Putamen (tissue), 1 donor: Measurements from ENCODE around the gene RFLNA.
"Not testable (repeated sequence)": the region's sequence is repeated elsewhere in the genome, so short reads cannot be mapped to it uniquely, and the experiment has no call there.

Experiments
- DNase-seq: peaks from one replicate; pipeline ENCODE4 v3.0.0-alpha.2; 2016; ENCODE audit warnings: low spot score

The RFLNA gene

DNA sequence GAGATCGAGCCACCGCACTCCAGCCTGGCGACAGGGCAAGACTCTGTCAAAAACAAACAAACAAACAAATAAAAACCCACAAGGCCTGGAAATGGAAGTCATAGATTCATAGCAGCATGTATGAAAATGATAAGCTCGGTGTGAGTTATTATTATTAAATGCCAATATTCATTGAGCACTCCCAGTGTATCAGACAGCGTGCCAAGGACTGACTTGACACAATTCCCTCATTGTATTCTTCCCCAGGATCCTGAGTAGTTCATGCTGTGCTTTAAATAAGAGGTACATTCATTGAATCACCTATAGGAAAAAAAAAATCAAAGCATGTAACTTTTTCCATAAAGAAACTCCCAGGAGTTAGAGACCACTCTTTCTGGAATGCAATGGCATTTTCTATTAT is 12.6 kb upstream of the RFLNA start:
- no peak for DNase-seq

DNA sequence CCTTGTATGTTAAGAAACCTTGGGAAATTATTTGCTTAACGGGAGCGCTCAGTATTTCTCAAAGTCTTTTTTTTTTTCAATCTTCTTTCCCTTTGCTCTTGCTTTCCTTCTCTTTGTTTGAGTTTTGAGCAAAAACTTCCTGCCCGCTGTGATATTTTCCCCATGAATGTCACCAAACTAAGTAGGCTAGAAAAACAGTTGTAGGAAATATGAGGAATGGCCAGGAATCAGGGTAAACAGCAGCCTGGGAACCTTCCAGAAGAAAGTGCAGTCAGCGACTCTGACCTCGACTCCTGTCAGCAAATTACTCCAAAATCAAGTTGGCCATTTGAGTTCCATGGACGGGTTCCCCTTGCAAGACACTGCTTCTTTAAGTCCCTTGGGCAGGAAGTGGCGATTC is 11.6 kb upstream of the RFLNA start:
- DNase-seq: no peak

DNA sequence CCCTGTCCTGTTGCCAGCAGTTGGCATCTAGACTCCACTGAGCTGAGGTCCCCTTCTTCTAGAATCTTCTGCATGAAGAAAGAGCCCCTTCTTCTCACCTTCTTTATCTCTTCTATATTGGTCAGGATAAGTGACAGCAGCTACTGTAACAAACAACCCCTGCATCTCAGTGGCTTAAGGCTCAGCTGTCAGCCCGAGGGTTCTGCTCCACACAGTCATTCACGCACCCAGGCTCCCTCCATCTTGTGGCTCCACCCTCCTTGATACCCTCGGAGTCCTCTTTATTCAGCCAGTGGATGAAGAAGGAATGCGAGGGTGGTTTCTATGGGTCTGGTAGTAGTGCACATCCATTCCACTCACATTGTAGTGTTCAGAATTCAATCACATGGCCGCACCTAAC is 10.5 kb upstream of the RFLNA start:
- DNase-seq: no peak

DNA sequence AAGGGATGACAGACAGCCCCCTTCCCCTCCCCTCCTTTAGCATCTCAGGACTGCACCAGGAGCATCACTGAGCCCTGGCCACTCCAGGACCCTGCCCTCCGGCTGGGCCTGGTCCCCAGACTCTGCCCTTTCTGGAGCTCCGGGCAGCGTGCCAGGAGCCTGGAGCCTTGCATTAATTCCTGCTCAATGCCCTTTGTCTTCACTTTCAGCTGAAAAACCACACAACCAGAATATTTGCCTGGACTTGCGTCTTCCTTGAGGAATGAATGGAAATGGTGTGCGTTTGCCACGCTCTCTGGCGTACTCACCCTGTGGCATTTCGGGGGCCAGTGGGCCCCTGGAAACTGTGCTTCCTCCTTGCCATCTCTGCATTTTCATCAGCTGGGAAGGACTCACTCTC is 8.5 kb upstream of the RFLNA start:
- no peak for DNase-seq

DNA sequence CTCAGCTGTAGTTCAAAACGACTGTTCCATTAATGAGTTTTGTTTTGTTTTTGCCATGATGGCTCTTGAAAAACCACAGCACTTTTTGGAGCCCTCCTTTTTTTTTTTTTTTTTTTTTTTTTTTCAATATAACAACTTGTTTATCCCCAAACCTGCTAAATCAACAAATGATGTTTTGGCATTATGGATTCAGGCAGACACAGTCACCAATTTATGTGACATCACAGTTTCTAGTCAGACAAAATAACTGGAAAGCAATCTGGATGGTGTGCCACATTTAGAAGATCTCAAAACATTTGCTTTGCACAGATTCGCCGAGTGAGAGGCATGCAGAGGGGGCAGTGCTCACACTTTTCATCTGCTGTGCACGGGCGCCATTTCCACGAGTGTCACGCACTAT is 7.9 kb upstream of the RFLNA start:
- DNase-seq: no peak

DNA sequence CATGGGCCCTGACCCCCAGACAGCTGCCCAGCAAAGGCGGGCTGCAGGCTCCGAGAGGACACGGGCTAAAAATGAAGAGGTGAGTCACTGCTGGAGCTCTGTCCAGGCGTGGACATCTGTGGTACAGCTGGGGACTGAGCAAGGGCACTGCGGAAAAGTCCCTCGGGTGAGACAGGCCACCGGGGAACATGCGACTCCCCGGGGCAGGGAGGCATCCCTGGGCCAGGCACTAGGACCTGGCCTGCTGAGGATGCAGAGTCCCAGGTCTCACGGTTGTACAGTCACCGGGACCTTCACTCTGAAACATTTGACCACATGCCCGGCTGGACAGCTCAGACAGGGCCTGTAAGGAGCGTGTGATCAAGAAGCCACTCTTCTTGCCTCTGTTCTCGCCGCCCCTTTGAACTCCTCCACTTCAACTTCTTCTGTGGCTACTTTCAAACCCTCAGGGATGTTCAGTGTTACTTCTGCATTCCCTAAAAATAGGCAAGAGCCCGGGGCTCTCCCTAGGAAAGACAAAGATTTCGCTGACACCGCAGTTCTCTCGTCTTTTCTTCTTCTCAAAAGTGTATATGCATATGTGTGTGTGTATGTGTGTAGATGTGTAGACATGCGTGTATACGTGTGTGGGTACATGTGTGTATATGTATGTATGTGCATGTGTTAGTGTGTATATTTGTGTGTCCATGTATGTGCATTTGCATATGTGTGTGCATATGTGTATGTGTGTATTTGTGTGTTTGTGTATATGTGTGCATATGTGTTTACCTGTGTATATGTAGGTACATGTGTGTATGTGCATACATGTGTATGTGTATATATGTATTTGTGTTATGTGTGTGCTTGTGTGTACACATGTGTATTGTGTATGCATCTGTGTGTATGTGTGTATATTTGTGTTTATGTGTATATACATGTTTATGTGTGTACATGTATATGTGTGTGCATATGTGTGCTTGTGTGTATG is 5.0 kb upstream of the RFLNA start:
- no peak for DNase-seq

DNA sequence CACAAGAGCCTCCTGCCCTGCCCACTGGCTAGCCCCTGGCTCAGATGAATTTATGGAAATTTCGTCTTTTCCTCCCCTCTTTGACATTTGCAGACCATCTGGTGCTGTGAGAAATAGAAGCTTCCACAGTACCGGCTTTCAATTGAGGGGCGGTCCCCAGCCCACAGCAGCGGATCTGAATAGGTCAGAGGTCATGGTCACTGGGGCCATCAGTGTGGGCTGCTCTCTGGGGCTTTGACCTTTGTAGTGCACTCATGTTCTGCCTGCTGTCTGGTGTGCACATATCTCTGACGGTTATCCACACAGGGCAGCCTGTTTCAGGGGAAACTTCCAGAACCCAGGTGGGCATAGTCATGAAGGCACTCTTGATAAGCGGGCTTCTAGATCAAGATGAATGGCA is 2.5 kb upstream of the RFLNA start:
- DNase-seq: no peak

DNA sequence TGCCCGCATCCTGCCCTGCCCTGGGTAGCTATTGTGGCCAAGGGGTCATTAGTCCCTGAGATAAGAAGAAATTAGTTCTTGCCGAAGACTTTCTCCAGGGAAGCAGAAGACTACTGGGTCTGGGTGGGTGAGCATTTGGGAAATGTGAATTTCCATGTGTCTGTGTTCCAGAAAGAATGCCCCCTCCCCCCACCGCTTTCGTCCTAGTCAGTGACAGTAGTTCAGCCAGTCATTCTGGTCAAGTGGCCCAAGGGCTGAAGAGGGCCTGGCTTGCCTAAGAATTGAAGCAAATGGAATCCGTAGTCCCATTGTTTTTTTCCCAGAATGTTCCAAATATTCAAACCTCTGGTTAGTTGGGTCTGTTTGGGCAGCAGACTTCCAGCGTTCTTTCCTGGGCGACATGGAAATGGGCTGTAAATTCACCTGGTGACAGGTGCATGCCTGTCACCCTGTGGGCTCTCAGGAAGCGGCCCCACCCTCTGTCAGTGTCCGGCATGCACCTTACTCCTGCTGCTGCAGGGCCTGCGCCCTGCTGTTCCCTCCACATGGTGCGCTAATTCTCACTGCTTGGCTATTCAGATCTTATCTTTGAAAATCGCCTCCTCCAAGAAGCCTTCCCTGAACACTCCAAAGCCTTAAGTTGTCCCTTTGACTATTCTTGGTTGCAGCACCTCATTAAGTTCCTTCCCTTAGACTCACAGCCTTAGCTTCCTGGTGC is 1.4 kb upstream of the RFLNA start:
- DNase-seq: no peak

DNA sequence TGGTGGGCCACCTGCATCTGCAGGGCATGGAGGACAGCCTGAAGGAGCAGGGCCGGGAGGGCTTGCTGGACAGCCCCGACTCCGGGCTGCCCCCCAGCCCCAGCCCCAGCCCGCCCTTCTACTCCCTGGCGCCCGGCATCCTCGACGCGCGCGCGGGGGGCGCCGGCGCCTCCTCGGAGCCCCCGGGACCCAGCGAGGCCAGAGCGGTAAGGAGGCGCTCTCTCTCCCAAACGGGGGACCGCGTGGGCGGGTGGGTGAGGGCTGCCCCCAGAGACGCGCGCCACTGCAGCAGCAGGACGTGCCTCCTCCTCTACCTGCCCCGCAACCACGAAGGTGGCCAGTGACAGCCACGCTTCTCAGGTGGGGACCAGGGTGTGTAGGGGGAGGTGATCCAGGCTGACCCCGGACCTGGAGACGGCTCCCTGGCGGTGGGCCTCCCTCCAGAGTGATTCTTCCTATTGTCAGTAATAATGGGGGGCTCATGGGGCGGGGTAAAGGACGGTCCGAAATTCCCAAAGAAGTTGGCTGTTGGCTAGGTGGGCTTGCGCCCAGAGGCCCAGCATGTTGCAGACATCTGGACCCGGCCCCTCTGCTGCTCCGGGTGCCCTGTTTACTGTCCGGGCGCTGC is 652 bp downstream of the RFLNA start:
- DNase-seq: no peak

DNA sequence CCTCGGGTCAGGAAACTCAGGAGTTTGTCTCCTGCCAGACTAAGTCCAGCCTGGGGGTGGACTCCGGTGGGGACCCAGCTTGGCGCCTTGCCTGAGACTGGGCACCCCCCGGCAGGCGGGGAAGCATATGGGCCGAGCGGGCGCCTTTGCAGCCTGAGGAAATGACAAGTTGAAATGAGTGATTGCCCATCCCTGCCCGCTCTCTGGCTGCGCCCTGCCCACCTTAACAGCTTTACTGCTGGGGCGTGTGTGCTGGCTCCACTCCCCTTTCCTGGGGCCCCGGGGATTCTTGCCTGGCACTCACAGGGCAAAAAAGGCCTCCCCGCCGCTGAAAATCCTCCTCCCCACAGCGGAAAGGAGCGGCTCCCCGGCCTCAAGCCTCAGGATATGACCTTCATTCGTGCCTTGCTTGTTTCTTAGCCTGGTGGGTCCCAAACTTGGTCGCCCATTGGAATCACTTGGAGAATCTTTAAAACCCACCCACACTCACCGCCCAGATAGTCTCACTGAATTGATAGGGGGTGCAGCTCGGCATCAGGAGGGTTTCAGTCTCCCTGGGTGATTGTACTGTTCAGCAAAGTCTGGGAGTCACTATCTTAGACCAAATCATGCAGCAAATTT is 1.5 kb downstream of the RFLNA start:
- DNase-seq: no peak

DNA sequence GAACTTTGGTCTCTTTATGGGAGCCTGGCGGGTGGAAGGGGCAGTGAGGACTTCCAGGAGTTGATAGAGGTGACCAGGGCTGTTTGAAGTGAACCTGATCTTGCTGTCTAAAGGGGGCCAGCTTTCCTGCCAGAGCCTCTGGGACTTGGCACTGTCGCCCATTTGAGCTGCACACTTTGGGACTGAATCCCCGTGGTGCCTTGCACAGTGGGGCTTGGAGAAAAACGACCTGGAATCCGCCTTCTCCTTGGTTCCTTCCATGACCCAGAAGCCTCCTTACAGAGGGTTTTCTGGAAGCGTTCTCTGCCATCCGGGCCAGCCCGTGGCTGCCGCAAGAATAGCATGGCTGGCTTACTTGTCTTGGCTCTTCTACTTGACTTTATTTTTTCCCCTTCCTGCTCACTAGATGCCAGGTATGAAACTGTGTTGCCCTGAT is 2.0 kb downstream of the RFLNA start:
- no peak for DNase-seq

DNA sequence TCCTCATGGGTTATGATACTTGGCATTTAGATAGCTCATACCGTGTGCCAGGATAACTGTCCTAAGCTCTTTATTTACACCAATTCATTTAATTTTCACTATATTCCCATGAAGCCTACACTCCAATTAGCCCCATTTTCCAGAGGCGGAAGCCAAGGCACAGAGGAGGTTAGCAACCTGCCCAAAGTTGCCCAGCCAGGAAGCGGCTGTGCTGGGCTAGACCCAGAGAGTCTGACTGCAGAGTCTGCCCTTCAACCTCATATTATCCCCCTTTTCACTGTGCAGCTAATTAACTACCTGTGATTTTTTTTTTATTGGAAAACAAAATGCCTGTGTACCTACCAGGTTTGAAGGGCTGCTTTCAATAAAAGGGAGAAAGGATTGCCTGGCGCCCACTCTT is 2.5 kb downstream of the RFLNA start:
- no peak for DNase-seq

DNA sequence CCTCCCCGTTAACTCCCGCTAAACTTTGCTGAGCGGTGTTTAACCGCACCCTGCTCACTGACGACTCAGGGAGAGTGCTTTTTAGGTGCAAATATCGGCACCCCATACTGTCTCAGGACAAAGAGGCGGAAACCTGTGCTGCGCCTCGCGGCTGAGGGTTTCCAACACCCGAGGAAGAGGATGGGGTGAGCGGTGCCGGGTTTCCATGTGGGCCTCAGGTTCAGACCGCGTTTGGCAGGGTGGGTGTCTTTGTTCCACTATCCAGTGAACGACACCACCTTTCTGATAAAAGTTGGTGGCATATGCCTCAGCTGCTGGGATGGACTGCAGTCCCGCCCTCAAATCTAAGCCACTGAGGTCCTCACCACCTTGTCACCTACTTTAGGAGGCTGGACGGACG is 3.0 kb downstream of the RFLNA start:
- no peak for DNase-seq

DNA sequence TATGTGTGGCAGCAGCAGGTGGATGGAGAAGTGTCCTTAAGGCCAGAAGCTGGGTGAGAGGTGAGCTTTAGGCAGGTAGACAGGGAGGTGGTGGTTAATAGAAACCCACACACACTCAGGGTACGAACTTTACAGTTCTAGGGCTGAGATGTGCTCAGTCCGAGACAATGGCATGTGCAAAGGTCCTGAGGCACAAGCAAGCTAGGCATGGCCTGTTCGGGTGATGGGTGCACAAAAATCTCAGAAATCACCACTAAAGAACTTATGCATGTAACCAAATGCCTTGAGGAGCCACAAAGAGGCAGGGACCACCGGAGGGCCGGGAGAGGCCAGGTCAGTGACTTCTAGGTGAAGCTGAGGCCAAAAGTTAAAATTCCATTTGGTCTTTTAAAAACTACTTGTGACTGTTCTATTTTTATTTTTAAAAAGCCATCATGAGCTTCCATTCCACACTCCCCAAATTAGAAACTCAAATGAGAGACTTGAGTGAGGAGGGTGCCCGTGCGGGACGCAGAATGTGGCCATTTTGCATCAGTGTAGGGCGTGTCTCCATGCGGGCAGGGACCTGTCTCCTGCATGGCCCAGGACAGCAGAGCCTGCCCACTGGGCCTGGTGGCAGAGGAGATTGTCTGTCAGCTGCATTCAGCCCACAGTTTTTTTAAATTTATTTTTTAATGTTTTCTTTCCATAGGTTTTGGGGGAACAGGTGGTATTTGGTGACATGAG is 4.0 kb downstream of the RFLNA start:
- DNase-seq: no peak

DNA sequence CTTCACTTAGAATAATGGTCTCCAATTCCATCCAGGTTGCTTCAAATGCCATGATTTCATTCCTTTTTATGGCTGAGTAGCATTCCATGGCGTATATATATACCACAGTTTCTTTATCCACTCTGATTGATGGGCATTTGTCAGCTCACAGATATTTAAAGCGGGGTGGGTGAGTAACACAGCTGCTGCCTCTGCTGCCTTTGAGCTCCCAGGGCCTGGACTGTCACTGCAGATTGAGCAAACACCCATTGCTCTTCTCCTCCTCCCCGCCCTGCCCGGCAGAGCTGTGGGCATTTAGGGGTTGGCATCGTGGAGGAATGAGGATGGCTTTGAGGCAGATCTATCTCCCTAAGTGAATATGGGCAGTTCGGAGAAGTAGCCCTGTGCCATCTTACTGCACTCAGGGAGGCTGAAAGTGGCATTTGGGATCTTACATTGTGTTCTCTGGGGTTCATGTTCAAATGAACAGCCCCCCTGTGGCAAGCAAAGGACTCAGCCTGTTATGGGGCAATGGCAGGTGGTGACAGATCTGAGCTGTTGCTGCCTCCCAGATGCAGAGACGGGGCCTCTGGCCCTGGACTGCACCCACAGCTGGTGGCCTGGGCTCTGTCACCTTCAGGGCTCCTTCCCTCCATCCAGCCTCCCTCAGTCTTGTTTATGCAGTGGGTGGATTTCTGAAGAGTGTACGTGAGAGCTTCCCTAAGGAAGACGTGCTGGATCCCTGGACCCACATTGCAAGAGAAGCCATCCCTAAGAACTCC is 4.9 kb downstream of the RFLNA start:
- DNase-seq: no peak

DNA sequence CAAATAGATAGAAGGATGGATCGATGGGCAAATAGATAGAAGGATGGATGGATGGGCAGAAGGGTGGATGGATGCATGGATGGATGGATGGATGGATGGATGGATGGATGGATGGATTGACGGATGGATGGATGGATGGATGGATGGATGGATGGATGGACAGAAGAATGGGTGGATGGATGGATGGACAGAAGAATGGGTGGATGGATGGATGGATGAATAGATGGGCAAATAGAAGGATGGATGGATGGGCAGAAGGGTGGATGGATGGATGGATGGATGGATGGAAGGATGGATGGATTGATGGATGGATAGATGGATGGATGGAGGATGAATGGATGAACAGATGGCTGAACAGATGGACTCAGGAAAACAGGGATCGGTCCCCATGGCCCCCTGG is 5.8 kb downstream of the RFLNA start:
- not testable (repeated sequence) for DNase-seq

DNA sequence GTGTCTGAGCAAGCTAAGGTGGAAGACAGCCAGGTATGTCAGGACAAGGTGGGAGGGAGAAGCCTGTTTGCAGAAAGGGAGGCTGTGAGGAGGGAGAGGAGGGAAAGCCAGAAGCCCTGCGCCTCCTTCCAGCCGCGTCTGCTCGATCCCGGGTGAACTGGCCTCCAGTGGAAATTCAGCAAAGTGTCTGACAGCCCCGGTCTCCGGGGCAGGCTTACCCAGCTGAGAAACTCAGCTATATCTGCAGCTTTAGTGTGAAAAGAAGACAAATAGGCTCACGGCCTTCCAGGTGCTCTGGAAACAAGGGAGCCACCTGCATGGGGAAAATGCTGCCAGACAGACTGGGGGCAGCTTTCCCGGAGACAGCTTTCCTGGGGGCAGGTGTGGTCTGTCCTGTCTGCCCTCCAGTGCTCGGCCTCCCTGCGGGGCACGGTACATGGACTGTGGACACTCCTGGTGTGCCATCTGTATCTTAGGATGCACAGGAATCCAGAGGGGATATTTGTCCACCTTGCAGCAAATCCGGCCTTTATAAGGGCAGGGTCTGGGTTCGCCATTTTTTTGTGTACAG is 6.3 kb downstream of the RFLNA start:
- no peak for DNase-seq

DNA sequence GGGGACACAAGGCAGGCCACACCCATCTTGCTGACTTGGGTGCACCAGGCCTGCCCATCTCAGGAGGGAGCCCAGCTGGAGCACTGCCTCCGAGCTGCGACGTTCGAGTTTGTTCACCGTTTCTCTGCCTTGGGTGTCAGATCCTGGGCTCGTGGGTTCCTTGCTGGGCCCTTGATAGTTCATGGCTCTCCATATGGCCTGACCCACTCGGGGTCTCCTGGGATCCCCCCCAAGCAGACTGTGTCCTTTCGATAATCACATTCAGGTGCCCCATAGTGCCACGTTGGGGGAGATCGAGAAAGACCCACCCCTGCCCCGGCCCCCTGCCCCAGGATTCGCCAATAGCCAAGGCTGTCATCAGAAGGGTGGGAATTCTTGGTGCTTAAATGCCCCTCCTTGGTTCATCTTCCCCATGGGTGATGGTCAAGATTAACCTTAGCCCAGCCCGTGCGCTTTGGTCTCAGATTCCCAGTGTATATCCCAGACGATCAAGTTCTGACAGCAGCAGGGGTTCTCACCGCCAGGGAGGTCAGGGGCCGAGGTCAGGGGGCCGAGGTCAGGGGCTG is 7.4 kb downstream of the RFLNA start:
- DNase-seq: no peak

DNA sequence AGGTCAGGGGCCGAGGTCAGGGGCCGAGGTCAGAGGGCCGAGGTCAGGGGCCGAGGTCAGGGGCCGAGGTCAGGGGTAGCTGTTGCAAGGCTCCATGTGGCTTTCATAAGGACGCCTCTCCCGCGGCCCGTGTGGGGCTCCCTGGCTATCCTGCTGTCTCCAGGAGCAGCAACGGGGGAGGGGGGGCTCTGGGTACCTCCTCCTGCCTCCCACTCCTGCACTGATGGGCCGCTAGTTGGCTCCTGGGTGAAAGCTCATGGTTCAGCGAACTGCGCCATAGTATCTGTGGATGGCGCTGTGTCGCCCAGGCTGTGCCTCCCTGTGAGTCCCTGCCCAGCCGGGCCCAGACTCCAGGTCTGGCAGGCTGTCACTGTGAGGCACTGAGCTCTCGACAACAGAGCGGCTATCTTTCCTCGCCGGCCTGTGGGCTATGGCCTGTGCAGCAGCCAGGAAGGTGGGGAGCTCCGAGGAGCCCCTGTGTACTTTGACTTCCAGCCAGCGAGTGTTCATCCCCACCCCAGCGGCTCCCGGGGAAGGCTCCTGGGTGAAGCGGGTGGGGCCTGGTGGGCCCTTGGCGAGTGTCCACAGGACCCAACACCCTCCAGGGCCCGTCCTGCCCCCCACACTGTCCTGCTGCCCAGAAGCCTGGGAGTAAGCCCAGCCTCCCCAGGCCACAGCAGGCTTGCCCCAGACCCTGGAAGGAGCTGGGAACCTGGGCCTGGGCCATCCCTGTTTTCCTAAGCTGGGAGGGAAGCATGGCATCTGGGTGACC is 8.1 kb downstream of the RFLNA start:
- DNase-seq: no peak
